Subcutaneous adipose tissue (tissue), 4 donors: ENCODE data around the gene SEZ6L. TPM values are rescaled to one million over a fixed set of nuclear protein-coding genes. Genes with fewer than 3 reads are reported as not detected.

Source experiments
- total RNA-seq, 4 donors: library from RNA; depleted of rRNA; stranded (reverse); fragments of >200 nt; gene quantifications; one replicate each; pipeline ENCODE4 v1.1.0, GENCODE V29; 2016
- TF ChIP-seq, protein P1 (sequence below): fragments of 450-650 bp; IDR thresholded peaks from one replicate; pipeline ENCODE4 v1.5.1; 2016; ENCODE audit warnings: low read depth, mild to moderate bottlenecking, control low read depth, antibody characterized with exemption, moderate library complexity

Gene SEZ6L
- total RNA-seq, 4 donors from 2014 or later, result 0.17 to 0.44 (median 0.26) TPM

DNA sequence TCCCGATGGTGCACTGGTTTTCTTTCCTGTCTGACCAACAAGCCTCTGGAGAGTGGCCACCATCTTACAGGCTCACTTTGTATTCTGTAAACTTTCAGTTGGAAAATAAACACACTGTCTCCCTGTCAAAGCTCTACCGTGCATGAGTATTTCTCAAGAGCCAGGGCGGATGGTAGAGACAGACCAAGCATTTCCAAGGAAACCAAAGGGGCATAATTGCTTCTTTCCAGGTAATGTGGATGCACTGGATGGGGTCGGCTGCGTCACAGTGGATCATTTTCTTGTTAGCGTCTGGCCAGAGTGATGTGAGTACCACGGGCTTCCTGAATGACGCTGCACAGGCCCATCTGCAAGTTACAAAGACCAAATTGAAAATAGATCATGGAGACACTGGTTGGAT, 5.1 kb upstream of the SEZ6L start:
- TF ChIP-seq, protein P1, sequence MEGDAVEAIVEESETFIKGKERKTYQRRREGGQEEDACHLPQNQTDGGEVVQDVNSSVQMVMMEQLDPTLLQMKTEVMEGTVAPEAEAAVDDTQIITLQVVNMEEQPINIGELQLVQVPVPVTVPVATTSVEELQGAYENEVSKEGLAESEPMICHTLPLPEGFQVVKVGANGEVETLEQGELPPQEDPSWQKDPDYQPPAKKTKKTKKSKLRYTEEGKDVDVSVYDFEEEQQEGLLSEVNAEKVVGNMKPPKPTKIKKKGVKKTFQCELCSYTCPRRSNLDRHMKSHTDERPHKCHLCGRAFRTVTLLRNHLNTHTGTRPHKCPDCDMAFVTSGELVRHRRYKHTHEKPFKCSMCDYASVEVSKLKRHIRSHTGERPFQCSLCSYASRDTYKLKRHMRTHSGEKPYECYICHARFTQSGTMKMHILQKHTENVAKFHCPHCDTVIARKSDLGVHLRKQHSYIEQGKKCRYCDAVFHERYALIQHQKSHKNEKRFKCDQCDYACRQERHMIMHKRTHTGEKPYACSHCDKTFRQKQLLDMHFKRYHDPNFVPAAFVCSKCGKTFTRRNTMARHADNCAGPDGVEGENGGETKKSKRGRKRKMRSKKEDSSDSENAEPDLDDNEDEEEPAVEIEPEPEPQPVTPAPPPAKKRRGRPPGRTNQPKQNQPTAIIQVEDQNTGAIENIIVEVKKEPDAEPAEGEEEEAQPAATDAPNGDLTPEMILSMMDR, result no peak

DNA sequence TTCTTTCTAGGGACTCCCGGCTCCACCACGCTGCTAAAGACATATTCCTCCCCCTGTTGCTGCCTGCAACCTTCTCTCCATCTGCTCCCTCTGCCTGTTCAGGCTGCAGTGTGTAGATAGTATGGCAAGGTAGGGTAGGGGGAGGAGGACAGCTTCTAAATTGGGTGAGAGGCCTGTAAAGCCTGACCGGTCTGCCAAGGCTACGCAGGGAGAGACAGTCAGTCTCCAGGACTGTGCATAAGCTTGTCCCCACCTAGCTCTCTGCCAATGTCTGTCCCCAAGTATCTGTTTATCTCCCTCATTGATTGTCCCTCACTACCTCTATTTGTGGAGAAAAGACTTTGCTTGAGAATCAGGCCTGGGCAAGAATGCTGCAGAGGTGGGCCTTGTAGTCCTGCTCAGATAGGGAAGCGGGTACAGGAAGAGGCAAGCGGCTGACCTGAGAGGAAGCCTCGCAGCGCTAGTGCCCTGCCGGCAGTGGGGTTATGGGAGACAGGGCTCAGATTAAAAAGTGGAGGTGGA, 871 bp upstream of the SEZ6L start:
- TF ChIP-seq, protein P1, result no peak

DNA sequence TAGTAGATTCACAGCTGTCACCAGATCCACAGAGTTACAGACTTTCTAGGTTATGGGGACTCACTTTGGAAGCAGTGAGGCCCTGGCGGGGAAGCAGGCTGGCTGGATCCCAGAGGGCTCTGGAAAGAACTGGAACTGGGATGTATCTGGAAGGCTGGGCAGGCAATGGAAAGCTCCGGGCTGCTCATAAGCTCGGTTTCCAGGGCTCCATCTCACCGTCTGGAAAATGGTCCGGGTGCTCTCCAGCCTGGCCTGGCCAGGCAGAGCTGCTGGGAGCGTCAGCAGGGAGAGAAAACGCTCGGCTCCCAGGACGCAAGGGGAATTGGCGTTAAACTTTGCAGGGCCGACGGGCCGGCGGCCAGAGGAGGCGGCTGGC, 335 bp upstream of the SEZ6L start:
- TF ChIP-seq, protein P1, result no peak

DNA sequence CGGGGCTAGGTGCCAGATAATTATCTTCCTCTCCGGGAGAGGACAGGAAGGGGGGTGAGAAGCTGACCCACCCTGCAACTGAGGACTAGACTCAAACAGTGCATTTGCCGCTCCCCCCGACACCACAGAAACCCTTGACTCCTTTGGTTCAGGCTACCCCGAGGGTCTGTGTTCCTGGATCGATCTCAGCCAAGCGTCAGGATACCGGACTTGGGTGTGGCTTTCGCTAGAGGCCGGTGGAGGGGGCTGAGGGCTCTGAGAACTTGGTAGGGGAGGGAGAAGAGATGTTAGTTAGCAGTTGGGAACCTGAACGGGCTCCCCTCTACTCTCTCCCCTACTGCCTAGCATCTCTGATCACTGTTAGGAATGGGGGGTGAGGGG, 840 bp downstream of the SEZ6L start:
- TF ChIP-seq, protein P1, result no peak

DNA sequence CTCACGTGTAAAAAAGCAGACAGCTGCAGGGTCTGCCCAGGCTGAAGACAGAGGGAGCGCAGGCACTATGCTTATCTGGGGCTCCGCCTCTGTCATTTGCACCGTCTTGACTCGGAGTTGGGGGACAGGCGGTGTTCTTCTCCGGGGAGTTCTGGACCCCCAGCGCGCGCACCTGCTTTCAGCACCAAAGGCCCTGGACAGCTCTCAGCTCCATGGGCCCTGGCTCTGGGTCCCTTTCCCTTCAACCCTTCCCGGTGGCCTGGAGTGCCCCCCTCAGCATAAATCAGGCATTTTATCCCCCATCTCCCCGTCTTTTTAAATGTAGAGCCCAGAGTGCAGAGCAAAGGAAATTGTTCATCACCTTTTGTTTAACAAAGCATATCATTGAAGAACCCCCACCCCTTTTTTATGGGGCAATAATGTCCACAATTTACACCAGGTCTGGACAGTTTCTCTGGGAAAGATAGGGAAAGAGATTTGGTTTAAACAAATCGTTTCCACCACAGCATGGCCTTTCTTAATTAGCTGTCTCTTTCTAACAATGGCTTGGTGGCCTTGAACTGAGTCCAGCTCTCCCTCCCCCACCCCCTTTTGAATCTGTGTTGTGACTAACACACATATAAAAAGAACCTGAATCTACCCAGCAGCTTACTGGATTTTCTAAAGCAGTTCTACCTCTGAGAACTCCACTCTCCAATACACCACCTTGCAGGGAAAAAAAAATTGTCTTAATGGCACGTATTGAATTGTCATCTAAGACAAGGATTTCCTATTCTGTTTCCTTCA, 1.7 kb downstream of the SEZ6L start:
- TF ChIP-seq, protein P1, result no peak

DNA sequence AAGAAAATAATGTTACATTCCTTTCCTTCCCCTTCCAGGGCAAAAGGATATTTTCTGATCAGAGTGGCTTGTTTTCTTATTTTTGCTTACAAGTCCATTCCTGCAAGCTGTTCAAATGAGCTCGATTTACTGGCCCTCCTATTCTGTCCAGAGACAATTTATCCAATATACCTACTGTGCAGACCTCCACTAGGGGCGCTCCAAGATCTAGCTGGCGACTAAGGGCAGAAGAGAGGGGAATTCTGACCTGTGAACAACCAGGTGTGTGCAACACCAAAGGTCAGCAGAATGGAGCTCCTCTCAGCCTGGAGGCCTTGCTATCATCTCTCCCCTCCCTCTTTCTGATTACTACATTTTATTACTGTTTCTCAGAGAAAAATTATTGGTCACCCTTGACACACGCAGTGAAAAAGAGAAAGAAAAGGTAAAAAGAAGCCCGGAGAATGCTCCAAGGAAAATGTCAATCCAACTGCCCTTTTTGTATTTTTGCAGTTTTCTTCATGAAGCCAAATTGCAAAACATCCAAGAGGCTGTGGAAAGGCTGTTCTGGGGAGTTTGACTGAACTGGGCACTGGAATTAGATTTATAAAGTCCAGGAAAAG, 3.2 kb downstream of the SEZ6L start:
- TF ChIP-seq, protein P1, result no peak

DNA sequence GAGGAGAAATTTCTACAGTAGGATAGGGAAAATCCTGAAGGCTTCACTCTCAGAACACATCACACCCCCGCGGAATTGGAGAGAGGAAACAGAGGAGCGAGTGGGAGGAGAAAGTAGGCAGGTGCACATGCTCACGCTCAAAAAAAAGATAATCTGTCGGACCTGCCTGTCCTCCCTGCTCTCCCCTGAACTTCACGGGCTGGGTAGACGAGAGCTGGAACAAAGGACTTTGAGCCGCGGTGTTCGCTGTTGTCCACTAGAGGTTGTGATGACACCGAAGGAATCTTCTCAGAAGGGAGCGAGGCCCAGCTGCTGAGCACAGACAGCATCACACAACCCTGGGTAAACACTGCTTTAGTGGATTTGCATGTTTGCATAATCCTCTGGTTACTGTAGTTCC, 5.0 kb downstream of the SEZ6L start:
- TF ChIP-seq, protein P1, result no peak
